ENCODE measurements around the gene AHSA1.

The AHSA1 gene

GRCh38 chr14:77505031-77505430, 47.1 kb downstream of the AHSA1 start:
- no peak for DNase-seq (ENCODE audit: low read depth in 2 of 2)
- TF ChIP-seq, protein P1, sequence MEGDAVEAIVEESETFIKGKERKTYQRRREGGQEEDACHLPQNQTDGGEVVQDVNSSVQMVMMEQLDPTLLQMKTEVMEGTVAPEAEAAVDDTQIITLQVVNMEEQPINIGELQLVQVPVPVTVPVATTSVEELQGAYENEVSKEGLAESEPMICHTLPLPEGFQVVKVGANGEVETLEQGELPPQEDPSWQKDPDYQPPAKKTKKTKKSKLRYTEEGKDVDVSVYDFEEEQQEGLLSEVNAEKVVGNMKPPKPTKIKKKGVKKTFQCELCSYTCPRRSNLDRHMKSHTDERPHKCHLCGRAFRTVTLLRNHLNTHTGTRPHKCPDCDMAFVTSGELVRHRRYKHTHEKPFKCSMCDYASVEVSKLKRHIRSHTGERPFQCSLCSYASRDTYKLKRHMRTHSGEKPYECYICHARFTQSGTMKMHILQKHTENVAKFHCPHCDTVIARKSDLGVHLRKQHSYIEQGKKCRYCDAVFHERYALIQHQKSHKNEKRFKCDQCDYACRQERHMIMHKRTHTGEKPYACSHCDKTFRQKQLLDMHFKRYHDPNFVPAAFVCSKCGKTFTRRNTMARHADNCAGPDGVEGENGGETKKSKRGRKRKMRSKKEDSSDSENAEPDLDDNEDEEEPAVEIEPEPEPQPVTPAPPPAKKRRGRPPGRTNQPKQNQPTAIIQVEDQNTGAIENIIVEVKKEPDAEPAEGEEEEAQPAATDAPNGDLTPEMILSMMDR (IDR thresholded peaks at IDR 0.05; ENCODE audit: low read depth, low read length) = no peak
- H3K4me3 ChIP-seq (replicated peaks in 1 of 2; ENCODE audit: low read depth in 2 of 2, low read length in 2 of 2) = no peak overlapping the region

GRCh38 chr14:77507762-77508161, 49.9 kb downstream of the AHSA1 start:
- TF ChIP-seq, protein P1 (IDR thresholded peaks at IDR 0.05; ENCODE audit: low read depth, low read length) = no peak
- H3K4me3 ChIP-seq (replicated peaks in 1 of 2; ENCODE audit: low read depth in 2 of 2, low read length in 2 of 2) = no peak overlapping the region
- no peak for DNase-seq (ENCODE audit: low read depth in 2 of 2)

- TF ChIP-seq, protein P1 (IDR thresholded peaks at IDR 0.05; ENCODE audit: low read depth, low read length) = no peak
- peak; percentile 79 to 85 for DNase-seq (ENCODE audit: low read depth in 2 of 2)
- no peak overlapping the region for H3K4me3 ChIP-seq (replicated peaks in 1 of 2; ENCODE audit: low read depth in 2 of 2, low read length in 2 of 2)
Observed at GRCh38 chr14:77508249-77508648, 50.4 kb downstream of the AHSA1 start.

GRCh38 chr14:77508876-77509275, 51.0 kb downstream of the AHSA1 start:
- no peak for DNase-seq (ENCODE audit: low read depth in 2 of 2)
- H3K4me3 ChIP-seq (replicated peaks in 1 of 2; ENCODE audit: low read depth in 2 of 2, low read length in 2 of 2) = no peak overlapping the region
- TF ChIP-seq, protein P1 (IDR thresholded peaks at IDR 0.05; ENCODE audit: low read depth, low read length) = no peak

DNA sequence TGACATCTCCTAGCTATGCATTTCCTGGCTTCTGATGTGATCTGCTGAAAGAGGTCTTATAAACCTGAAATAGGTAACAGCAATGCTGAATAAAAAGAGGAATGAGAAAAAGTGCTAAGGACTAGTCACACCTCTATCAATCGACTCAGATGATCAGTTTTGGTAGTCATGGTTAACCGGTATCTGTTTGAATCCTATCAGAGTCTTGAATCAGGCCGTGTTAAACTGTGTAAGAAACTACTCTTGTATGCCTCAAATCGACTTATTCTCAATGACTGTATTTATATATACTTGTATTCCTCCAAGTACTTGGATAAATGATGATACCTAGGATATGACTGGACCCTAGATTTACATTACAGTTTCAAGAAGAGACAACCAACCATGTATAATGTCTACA, 51.5 kb downstream of the AHSA1 start:
- TF ChIP-seq, protein P1 (IDR thresholded peaks at IDR 0.05; ENCODE audit: low read depth, low read length) = no peak
- DNase-seq (ENCODE audit: low read depth in 2 of 2) = no peak
- H3K4me3 ChIP-seq (replicated peaks in 1 of 2; ENCODE audit: low read depth in 2 of 2, low read length in 2 of 2) = no peak overlapping the region

DNA sequence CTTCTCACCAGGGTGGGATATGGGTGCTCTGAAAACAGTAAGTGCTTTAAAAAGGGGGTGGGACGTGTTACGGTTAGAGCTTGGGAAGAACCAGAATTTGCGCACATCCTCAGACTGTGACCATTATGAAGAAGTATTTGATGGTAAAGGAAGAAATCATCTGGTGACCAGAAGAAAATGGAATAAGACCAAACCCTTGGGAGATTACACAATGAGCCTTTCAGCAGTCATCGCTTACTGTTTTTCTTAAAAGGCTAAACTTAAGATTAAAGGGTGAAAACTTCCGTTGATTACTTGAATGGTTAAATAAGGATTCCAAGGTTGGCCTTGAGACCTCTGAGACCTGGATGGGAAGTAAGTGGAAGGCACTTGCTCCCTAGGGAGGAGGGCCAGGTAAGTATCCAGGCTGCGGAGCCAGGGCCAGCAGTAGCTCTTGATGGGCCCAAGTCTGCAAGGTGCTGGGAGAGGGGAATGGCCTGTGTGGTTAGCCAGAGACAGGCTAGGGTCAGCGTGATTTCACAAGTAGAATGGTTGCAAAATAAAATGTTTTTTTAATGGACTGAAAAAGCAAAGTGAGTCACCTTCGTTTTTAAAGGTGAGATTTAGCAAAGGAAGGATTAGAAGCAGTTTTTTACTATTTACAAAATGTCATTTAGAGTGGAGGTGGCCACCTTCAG, 53.7 kb downstream of the AHSA1 start:
- no peak overlapping the region for H3K4me3 ChIP-seq (replicated peaks in 1 of 2; ENCODE audit: low read depth in 2 of 2, low read length in 2 of 2)
- DNase-seq (ENCODE audit: low read depth in 2 of 2) = peak in 1 of 2 donors; percentile 7
- TF ChIP-seq, protein P1 (IDR thresholded peaks at IDR 0.05; ENCODE audit: low read depth, low read length) = no peak

- H3K4me3 ChIP-seq (replicated peaks in 1 of 2; ENCODE audit: low read depth in 2 of 2, low read length in 2 of 2) = no peak overlapping the region
- no peak for DNase-seq (ENCODE audit: low read depth in 2 of 2)
- TF ChIP-seq, protein P1 (IDR thresholded peaks at IDR 0.05; ENCODE audit: low read depth, low read length) = no peak
Observed at GRCh38 chr14:77516126-77516525, 58.2 kb downstream of the AHSA1 start.
